HG03575 (cell line): ENCODE measurements around the gene TMEM273.

ENCODE experiments used
- ATAC-seq: cut with Tn5 transposase; IDR thresholded peaks from one replicate; pipeline ENCODE4 v1.9.1; 2021; ENCODE audit not compliant: unreplicated experiment, insufficient number of reproducible peaks, low FRiP score; ENCODE audit errors: extremely low read depth

The TMEM273 gene

GRCh38 chr10:49167425-49168170 is 20.6 kb downstream of the TMEM273 start:
- ATAC-seq: no peak

- ATAC-seq: no peak
Measured at GRCh38 chr10:49166484-49167400, 21.4 kb downstream of the TMEM273 start.

- no peak for ATAC-seq
Measured at GRCh38 chr10:49165821-49166483, 22.2 kb downstream of the TMEM273 start.

- no peak for ATAC-seq
Measured at GRCh38 chr10:49165259-49165658, 22.9 kb downstream of the TMEM273 start.

- ATAC-seq: no peak
Measured at GRCh38 chr10:49164559-49165188, 23.5 kb downstream of the TMEM273 start.

- ATAC-seq: no peak
Measured at GRCh38 chr10:49163741-49164140, 24.4 kb downstream of the TMEM273 start.

- ATAC-seq: no peak
Measured at GRCh38 chr10:49162761-49163310, 25.4 kb downstream of the TMEM273 start.

GRCh38 chr10:49162063-49162462 is 26.1 kb downstream of the TMEM273 start:
- no peak for ATAC-seq

GRCh38 chr10:49161411-49161997 is 26.7 kb downstream of the TMEM273 start:
- ATAC-seq: no peak

- ATAC-seq: no peak
Measured at GRCh38 chr10:49160814-49161213, 27.4 kb downstream of the TMEM273 start.

- no peak for ATAC-seq
Measured at GRCh38 chr10:49160110-49160509, 28.1 kb downstream of the TMEM273 start.

- ATAC-seq: no peak
Measured at GRCh38 chr10:49158915-49159314, 29.3 kb downstream of the TMEM273 start.

- no peak for ATAC-seq
Measured at GRCh38 chr10:49158404-49158803, 29.8 kb downstream of the TMEM273 start.

- no peak for ATAC-seq
Measured at GRCh38 chr10:49157229-49157628, 31.0 kb downstream of the TMEM273 start.

GRCh38 chr10:49154641-49155040 is 33.5 kb downstream of the TMEM273 start:
- ATAC-seq: no peak

- ATAC-seq: no peak
Measured at GRCh38 chr10:49153971-49154370, 34.2 kb downstream of the TMEM273 start.

GRCh38 chr10:49153115-49153514 is 35.1 kb downstream of the TMEM273 start:
- ATAC-seq: no peak

GRCh38 chr10:49152663-49153062 is 35.5 kb downstream of the TMEM273 start:
- ATAC-seq: no peak

GRCh38 chr10:49152037-49152436 is 36.2 kb downstream of the TMEM273 start:
- ATAC-seq: no peak
